Neural crest cell (in vitro differentiated cells): ENCODE results near the gene MISP3. TPM values are rescaled to one million over a fixed set of nuclear protein-coding genes. Genes with fewer than 3 reads are reported as not detected.

Source experiments
- DNase-seq: peaks from one replicate; pipeline ENCODE4 v3.0.0; 2021; ENCODE audit warnings: low read depth, mixed read lengths, low spot score
- H3K27ac Mint-ChIP-seq: one replicate; pipeline ENCODE4 v1.8.0; 2021; ENCODE audit warnings: mild to moderate bottlenecking, mixed read lengths; ENCODE audit not compliant: unreplicated experiment
- H3K27me3 Mint-ChIP-seq: 2 replicates; pipeline ENCODE4 v1.8.0; 2021; ENCODE audit warnings: low read depth, mild to moderate bottlenecking, mixed read lengths
- H3K36me3 Mint-ChIP-seq: 2 replicates; pipeline ENCODE4 v1.8.0; 2021; ENCODE audit warnings: low read depth, mild to moderate bottlenecking, mixed read lengths
- H3K4me1 Mint-ChIP-seq: 2 replicates; pipeline ENCODE4 v1.8.0; 2021; ENCODE audit warnings: mixed read lengths
- H3K4me3 Mint-ChIP-seq: one replicate; pipeline ENCODE4 v1.8.0; 2021; ENCODE audit warnings: mild to moderate bottlenecking, mixed read lengths
- H3K9me3 Mint-ChIP-seq: 2 replicates; pipeline ENCODE4 v1.8.0; 2021; ENCODE audit warnings: mixed read lengths
- CTCF ChIP-seq: fragments of 200-600 bp; sonication (generic); conservative IDR thresholded peaks from 2 replicates; pipeline ENCODE4 v1.5.0; 2021; ENCODE audit warnings: antibody characterized with exemption, mild to moderate bottlenecking
- total RNA-seq: library from RNA; stranded (reverse); gene quantifications from 2 replicates; pipeline ENCODE4 v1.2.1, GENCODE V29; 2021

Gene MISP3
- total RNA-seq, 1 donor from 2014 or later, result 0.98 TPM

- Mint-ChIP-seq H3K27ac (no peak overlapping the region), H3K4me1 (no peaks in the 10 kb centered on the region), H3K36me3 (no peaks in the 10 kb centered on the region), H3K4me3 (no peak overlapping the region), H3K9me3 (no peaks in the 10 kb centered on the region), H3K27me3 (peaks cover 8% of the 10 kb centered on the region)
- DNase-seq, result no peak
- no peak for TF ChIP-seq CTCF
Observed at GRCh38 chr19:14051980-14052379, 20.6 kb upstream of the MISP3 start.

- Mint-ChIP-seq H3K27me3 (peaks cover 9% of the 10 kb centered on the region), H3K4me1 (no peaks in the 10 kb centered on the region), H3K4me3 (no peak overlapping the region), H3K9me3 (no peaks in the 10 kb centered on the region), H3K36me3 (no peaks in the 10 kb centered on the region), H3K27ac (no peak overlapping the region)
- no peak for TF ChIP-seq CTCF
- no peak for DNase-seq
Observed at GRCh38 chr19:14052470-14052869, 20.1 kb upstream of the MISP3 start.

GRCh38 chr19:14053032-14053431 lies 19.6 kb upstream of the MISP3 start:
- Mint-ChIP-seq H3K4me3 (no peak overlapping the region), H3K4me1 (no peaks in the 10 kb centered on the region), H3K36me3 (no peaks in the 10 kb centered on the region), H3K9me3 (no peaks in the 10 kb centered on the region), H3K27me3 (peaks cover 14% of the 10 kb centered on the region), H3K27ac (no peak overlapping the region)
- TF ChIP-seq CTCF, result no peak
- no peak for DNase-seq

GRCh38 chr19:14053500-14053899 lies 19.1 kb upstream of the MISP3 start:
- no peak for TF ChIP-seq CTCF
- H3K4me1 Mint-ChIP-seq, result no peaks in the 10 kb centered on the region
- H3K4me3 Mint-ChIP-seq, result no peak overlapping the region
- no peak for DNase-seq
- H3K9me3 Mint-ChIP-seq, result no peaks in the 10 kb centered on the region
- H3K27ac Mint-ChIP-seq, result no peak overlapping the region
- H3K27me3 Mint-ChIP-seq, result peaks cover 19% of the 10 kb centered on the region
- no peaks in the 10 kb centered on the region for H3K36me3 Mint-ChIP-seq

- H3K27me3 Mint-ChIP-seq, result peaks cover 25% of the 10 kb centered on the region
- no peaks in the 10 kb centered on the region for H3K4me1 Mint-ChIP-seq
- H3K9me3 Mint-ChIP-seq, result no peaks in the 10 kb centered on the region
- H3K36me3 Mint-ChIP-seq, result no peaks in the 10 kb centered on the region
- TF ChIP-seq CTCF, result no peak
- DNase-seq, result no peak
- H3K4me3 Mint-ChIP-seq, result no peak overlapping the region
- no peak overlapping the region for H3K27ac Mint-ChIP-seq
Observed at GRCh38 chr19:14054099-14054498, 18.5 kb upstream of the MISP3 start.

- DNase-seq, result no peak
- peaks cover 1% of the 10 kb centered on the region for H3K4me1 Mint-ChIP-seq
- H3K9me3 Mint-ChIP-seq, result no peaks in the 10 kb centered on the region
- no peak for TF ChIP-seq CTCF
- H3K36me3 Mint-ChIP-seq, result no peaks in the 10 kb centered on the region
- peaks cover 31% of the 10 kb centered on the region for H3K27me3 Mint-ChIP-seq
- H3K27ac Mint-ChIP-seq, result no peak overlapping the region
- no peak overlapping the region for H3K4me3 Mint-ChIP-seq
Observed at GRCh38 chr19:14054721-14055120, 17.9 kb upstream of the MISP3 start.
